PC-3 (cell line): ENCODE results near the gene RNASEH1. TPM values are rescaled to one million over a fixed set of nuclear protein-coding genes. Genes with fewer than 3 reads are reported as not detected.

Experiments
- ATAC-seq: fragments of 200-7000 bp; cut with Tn5 transposase; 2 replicates; pipeline ENCODE4 v1.9.1; 2020; ENCODE audit warnings: mild to moderate bottlenecking, moderate library complexity
- BruUV-seq: library from RNA; stranded (reverse); fragments of 400-500 nt; replicated peaks from 2 replicates; lab custom pipeline; 2021; lab: Mats Ljungman, UMichigan
- CTCF ChIA-PET: fragments of 300-600 bp; sonication (Branson Sonifier 250); formaldehyde crosslinking; loops from one replicate; lab custom pipeline; 2022; ENCODE audit warnings: antibody characterized with exemption; lab: Charles Lee
- POLR2A ChIA-PET: fragments of 300-600 bp; sonication (Branson Sonifier 250); formaldehyde crosslinking; loops from one replicate; lab custom pipeline; 2022; ENCODE audit warnings: antibody characterized with exemption; ENCODE audit not compliant: unreplicated experiment; lab: Charles Lee
- DNase-seq: peaks from one replicate; pipeline ENCODE4 v3.0.0-alpha.2; 2015
- H2AFZ ChIP-seq: fragments of 300-600 bp; sonication (generic); 2 replicates; pipeline ENCODE4 v1.6.0; 2016; ENCODE audit warnings: antibody characterized with exemption, low read length
- H3F3A ChIP-seq: fragments of 300-600 bp; sonication (generic); one replicate; pipeline ENCODE4 v1.6.0; 2017; ENCODE audit warnings: antibody characterized with exemption, low read length, control low read depth, mild to moderate bottlenecking; ENCODE audit not compliant: unreplicated experiment
- H3K27ac ChIP-seq: fragments of 300-600 bp; sonication (generic); 2 replicates; pipeline ENCODE4 v1.5.1; 2016; ENCODE audit warnings: mild to moderate bottlenecking, low read length
- H3K27me3 ChIP-seq: fragments of 300-600 bp; sonication (generic); 2 replicates; pipeline ENCODE4 v1.6.1; 2016; ENCODE audit warnings: low read length, mixed read lengths
- H3K36me3 ChIP-seq: fragments of 300-600 bp; sonication (generic); 2 replicates; pipeline ENCODE4 v1.6.1; 2016; ENCODE audit warnings: low read depth, mixed run types, low read length, mixed read lengths
- H3K4me1 ChIP-seq: fragments of 300-600 bp; sonication (generic); 2 replicates; pipeline ENCODE4 v1.5.1; 2016; ENCODE audit warnings: low read length; ENCODE audit not compliant: insufficient read depth
- H3K4me2 ChIP-seq: fragments of 300-600 bp; sonication (generic); 2 replicates; pipeline ENCODE4 v1.6.0; 2016; ENCODE audit warnings: low read length
- H3K4me3 ChIP-seq: fragments of 300-600 bp; sonication (generic); 2 replicates; pipeline ENCODE4 v1.5.1; 2016; ENCODE audit warnings: mild to moderate bottlenecking, low read length, mixed read lengths
- H3K79me2 ChIP-seq: fragments of 300-600 bp; sonication (generic); 2 replicates; pipeline ENCODE4 v1.6.1; 2017; ENCODE audit warnings: low read length, mixed read lengths
- H3K9ac ChIP-seq: fragments of 300-600 bp; sonication (generic); 2 replicates; pipeline ENCODE4 v1.6.0; 2016; ENCODE audit warnings: mild to moderate bottlenecking, low read length
- H3K9me2 ChIP-seq: fragments of 300-600 bp; sonication (generic); replicated peaks from 2 replicates; pipeline ENCODE4 v1.6.1; 2016; ENCODE audit warnings: mixed run types, low read length, mixed read lengths
- H3K9me3 ChIP-seq: fragments of 300-600 bp; sonication (generic); 2 replicates; pipeline ENCODE4 v1.6.1; 2016; ENCODE audit warnings: low read length, mixed read lengths
- H4K20me1 ChIP-seq: fragments of 300-600 bp; sonication (generic); 2 replicates; pipeline ENCODE4 v1.6.1; 2016; ENCODE audit warnings: low read length, mixed read lengths
- EZH2 ChIP-seq: fragments of 300-600 bp; sonication (generic); IDR thresholded peaks from one replicate; pipeline ENCODE4 v1.6.1; 2017; ENCODE audit warnings: antibody characterized with exemption, mild to moderate bottlenecking, low read length; ENCODE audit not compliant: unreplicated experiment
- EZH2phosphoT487 ChIP-seq: fragments of 300-600 bp; sonication (generic); IDR thresholded peaks from 2 replicates; pipeline ENCODE4 v1.6.1; 2018; ENCODE audit warnings: mild to moderate bottlenecking, antibody characterized with exemption, low read length, borderline replicate concordance
- intact Hi-C: fragments of 100-400 bp; cut with micrococcal nuclease; formaldehyde crosslinking; loops from 2 replicates; pipeline ENCODE4 v1.9.0; 2023
- total RNA-seq: library from RNA; depleted of rRNA; stranded (reverse); fragments of >200 nt; gene quantifications from 2 replicates; pipeline ENCODE4 v1.2.3, GENCODE V29; 2014
- TF ChIP-seq, protein P1 (sequence below): fragments of 300-600 bp; sonication (generic); conservative IDR thresholded peaks from 2 replicates; pipeline ENCODE4 v1.5.1; 2017; ENCODE audit warnings: antibody characterized with exemption, low read depth, mild to moderate bottlenecking, low read length

Gene RNASEH1
- total RNA-seq, 1 experiment from 2014 or later = 51.1 TPM

DNA sequence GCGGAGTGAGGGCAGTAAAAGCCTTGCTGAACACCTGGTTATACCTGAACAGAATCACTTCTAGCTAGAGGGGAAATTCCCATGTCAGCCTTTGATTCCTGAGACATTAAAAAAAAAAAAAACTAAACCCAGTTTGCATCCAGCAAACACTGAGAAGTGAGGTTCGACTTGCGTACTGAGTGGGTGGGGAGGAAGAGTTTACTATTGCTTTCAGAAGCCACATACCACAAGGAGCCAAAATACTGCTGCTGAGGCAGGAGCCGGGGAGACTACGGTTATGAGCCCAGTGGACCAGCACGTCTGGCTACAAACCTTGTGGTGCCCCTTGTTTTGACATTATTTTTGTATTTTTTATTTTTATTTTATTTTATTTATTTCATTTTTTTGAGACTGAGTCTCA is 39.4 kb upstream of the RNASEH1 start:
- no peak overlapping the region for H3K4me3 ChIP-seq
- no peak overlapping the region for H3K4me2 ChIP-seq
- H3K27me3 ChIP-seq = no peaks in the 10 kb centered on the region
- H3K4me1 ChIP-seq = no peaks in the 10 kb centered on the region
- ChIA-PET POLR2A (no interaction called here), CTCF (no interaction called here)
- no peak overlapping the region for H2AFZ ChIP-seq
- H3K27ac ChIP-seq = no peak overlapping the region
- TF ChIP-seq, protein P1, sequence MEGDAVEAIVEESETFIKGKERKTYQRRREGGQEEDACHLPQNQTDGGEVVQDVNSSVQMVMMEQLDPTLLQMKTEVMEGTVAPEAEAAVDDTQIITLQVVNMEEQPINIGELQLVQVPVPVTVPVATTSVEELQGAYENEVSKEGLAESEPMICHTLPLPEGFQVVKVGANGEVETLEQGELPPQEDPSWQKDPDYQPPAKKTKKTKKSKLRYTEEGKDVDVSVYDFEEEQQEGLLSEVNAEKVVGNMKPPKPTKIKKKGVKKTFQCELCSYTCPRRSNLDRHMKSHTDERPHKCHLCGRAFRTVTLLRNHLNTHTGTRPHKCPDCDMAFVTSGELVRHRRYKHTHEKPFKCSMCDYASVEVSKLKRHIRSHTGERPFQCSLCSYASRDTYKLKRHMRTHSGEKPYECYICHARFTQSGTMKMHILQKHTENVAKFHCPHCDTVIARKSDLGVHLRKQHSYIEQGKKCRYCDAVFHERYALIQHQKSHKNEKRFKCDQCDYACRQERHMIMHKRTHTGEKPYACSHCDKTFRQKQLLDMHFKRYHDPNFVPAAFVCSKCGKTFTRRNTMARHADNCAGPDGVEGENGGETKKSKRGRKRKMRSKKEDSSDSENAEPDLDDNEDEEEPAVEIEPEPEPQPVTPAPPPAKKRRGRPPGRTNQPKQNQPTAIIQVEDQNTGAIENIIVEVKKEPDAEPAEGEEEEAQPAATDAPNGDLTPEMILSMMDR = no peak
- TF ChIP-seq EZH2phosphoT487 = no peak
- no peak for TF ChIP-seq EZH2
- no peak overlapping the region for H3K9ac ChIP-seq
- H3K79me2 ChIP-seq = no peaks in the 10 kb centered on the region
- no peaks in the 10 kb centered on the region for H3K36me3 ChIP-seq
- no peaks in the 10 kb centered on the region for H3K9me2 ChIP-seq
- ATAC-seq (no peak), DNase-seq (no peak)
- no peaks in the 10 kb centered on the region for H3F3A ChIP-seq
- H3K9me3 ChIP-seq = no peaks in the 10 kb centered on the region
- H4K20me1 ChIP-seq = no peaks in the 10 kb centered on the region
- intact Hi-C loops = no loop called here
- no TSS peak for BruUV-seq

DNA sequence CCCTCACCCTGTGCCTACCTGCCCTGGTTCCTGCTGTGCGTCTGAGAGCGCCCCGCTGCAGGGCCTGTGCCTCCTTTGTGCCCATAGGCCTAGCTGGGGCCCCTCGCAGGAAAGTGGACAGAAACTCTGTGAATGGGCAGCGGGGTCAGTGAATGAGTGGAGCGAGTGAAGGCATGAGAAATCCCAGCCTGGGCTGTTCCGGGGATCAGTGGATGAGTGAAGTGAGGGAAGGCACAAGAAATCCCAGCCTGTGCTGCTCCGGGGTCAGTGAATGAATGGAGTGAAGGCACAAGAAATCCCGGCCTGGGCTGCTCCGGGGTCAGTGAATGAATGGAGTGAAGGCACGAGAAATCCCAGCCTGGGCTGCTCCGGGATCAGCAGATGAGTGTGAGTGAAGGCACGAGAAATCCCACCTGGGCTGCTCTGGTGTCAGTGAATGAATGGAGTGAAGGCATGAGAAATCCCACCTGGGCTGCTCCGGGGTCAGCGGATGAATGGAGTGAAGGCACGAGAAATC is 38.8 kb upstream of the RNASEH1 start:
- Histone ChIP-seq H3K4me2 (no peak overlapping the region), H3K36me3 (no peaks in the 10 kb centered on the region), H3K9ac (no peak overlapping the region), H3K79me2 (no peaks in the 10 kb centered on the region), H3F3A (no peaks in the 10 kb centered on the region), H3K4me1 (no peaks in the 10 kb centered on the region), H3K27me3 (no peaks in the 10 kb centered on the region), H3K27ac (no peak overlapping the region), H3K4me3 (no peak overlapping the region), H3K9me3 (no peaks in the 10 kb centered on the region), H4K20me1 (no peaks in the 10 kb centered on the region), H2AFZ (no peak overlapping the region), H3K9me2 (no peaks in the 10 kb centered on the region)
- TF ChIP-seq EZH2 = no peak
- TF ChIP-seq EZH2phosphoT487 = no peak
- TF ChIP-seq, protein P1 = no peak
- no peak for ATAC-seq
- no TSS peak for BruUV-seq
- ChIA-PET CTCF (no interaction called here), POLR2A (no interaction called here)
- no peak for DNase-seq
- intact Hi-C loops = no loop called here

DNA sequence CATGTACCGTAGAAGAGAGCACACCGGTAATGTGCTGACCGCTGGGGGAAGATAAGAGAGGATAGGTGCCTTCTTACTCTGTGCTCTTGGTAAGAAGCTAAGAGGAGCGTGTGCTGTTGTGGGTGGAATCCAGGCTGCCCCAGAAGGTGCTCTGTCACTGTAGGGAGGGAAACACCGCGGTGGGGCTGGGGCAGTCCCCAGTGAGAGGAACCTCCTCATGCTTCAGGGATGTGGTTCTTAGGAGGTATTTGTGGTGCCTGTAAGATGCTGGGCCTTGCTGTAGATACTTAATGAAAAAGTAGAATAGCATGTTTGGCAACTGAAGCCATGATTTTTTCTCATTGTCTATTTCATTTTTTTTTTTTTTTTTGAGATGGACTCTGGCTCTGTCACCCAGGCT is 37.9 kb upstream of the RNASEH1 start:
- no peaks in the 10 kb centered on the region for H3K9me3 ChIP-seq
- intact Hi-C loops = no loop called here
- H3K27me3 ChIP-seq = no peaks in the 10 kb centered on the region
- no peak for TF ChIP-seq EZH2
- no peak for TF ChIP-seq EZH2phosphoT487
- TF ChIP-seq, protein P1 = no peak
- no peaks in the 10 kb centered on the region for H3K9me2 ChIP-seq
- ATAC-seq (no peak), DNase-seq (no peak)
- H3K9ac ChIP-seq = no peak overlapping the region
- no peaks in the 10 kb centered on the region for H3F3A ChIP-seq
- ChIA-PET CTCF (no interaction called here), POLR2A (no interaction called here)
- no TSS peak for BruUV-seq
- no peaks in the 10 kb centered on the region for H3K79me2 ChIP-seq
- no peaks in the 10 kb centered on the region for H3K4me1 ChIP-seq
- no peak overlapping the region for H2AFZ ChIP-seq
- no peaks in the 10 kb centered on the region for H3K36me3 ChIP-seq
- H3K27ac ChIP-seq = no peak overlapping the region
- no peak overlapping the region for H3K4me2 ChIP-seq
- H4K20me1 ChIP-seq = no peaks in the 10 kb centered on the region
- H3K4me3 ChIP-seq = no peak overlapping the region
